Muscle of leg (tissue), 11 donors: ENCODE data around the gene SHKBP1. TPM values are rescaled to one million over a fixed set of nuclear protein-coding genes. Genes with fewer than 3 reads are reported as not detected.

Experiments used
- DNase-seq: peaks from one replicate; pipeline ENCODE4 v3.0.0; 2013
- H3K27ac ChIP-seq: one replicate; pipeline ENCODE4 v1.5.1; 2013; ENCODE audit warnings: mild to moderate bottlenecking, low read length, control low read depth
- H3K27me3 ChIP-seq: one replicate; pipeline ENCODE4 v1.6.1; 2013; ENCODE audit warnings: low read length; ENCODE audit not compliant: control insufficient read depth, insufficient read depth
- H3K36me3 ChIP-seq: one replicate; pipeline ENCODE4 v1.6.1; 2013; ENCODE audit warnings: low read length; ENCODE audit not compliant: control insufficient read depth, insufficient read depth
- H3K4me1 ChIP-seq: one replicate; pipeline ENCODE4 v1.6.1; 2013; ENCODE audit warnings: low read length; ENCODE audit not compliant: control insufficient read depth, insufficient read depth
- H3K4me3 ChIP-seq: one replicate; pipeline ENCODE4 v1.5.1; 2013; ENCODE audit warnings: low read length, control low read depth
- H3K9me3 ChIP-seq: replicated peaks from 2 replicates; pipeline ENCODE4 v1.6.1; 2013; ENCODE audit warnings: low read depth, low read length; ENCODE audit not compliant: control insufficient read depth
- WGBS: methylation state at CpG from one replicate; pipeline ENCODE4 v1.1.5; 2013; ENCODE audit warnings: missing lambda C conversion rate; ENCODE audit not compliant: insufficient coverage; 5-methylcytosine and 5-hydroxymethylcytosine counted together
- polyA plus RNA-seq, 8 donors: library from polyadenylated mRNA; unstranded; fragments of 120-200 nt; gene quantifications; one replicate each; pipeline versions ENCODE4 v1.2.1 to v1.2.3, GENCODE V29; 2013; ENCODE audit warnings: inconsistent platforms in 1 of 8, low replicate concordance in 1 of 8; ENCODE audit not compliant: insufficient read length in 8 of 8, insufficient read depth in 1 of 8
- total RNA-seq: library from RNA; stranded (reverse); fragments of 120-200 nt; gene quantifications from one replicate; pipeline ENCODE4 v1.2.4, GENCODE V29; 2013

The SHKBP1 gene
- total and polyA plus RNA-seq, 9 donors: 8.2 to 29.8 (median 21.3) TPM

- Histone ChIP-seq H3K27ac (no peak overlapping the region), H3K27me3 (no peaks in the 10 kb centered on the region), H3K36me3 (peaks cover 30% of the 10 kb centered on the region), H3K4me3 (no peak overlapping the region), H3K4me1 (peaks cover 2% of the 10 kb centered on the region), H3K9me3 (no peaks in the 10 kb centered on the region)
- no peak for DNase-seq
- 89% methylated on average over 1 of the region's 2 CpGs for WGBS
Observed at GRCh38 chr19:40582467-40582866, 5.8 kb downstream of the SHKBP1 start.

GRCh38 chr19:40583283-40583682, 6.6 kb downstream of the SHKBP1 start:
- Histone ChIP-seq H3K4me1 (no peaks in the 10 kb centered on the region), H3K27ac (no peak overlapping the region), H3K9me3 (no peaks in the 10 kb centered on the region), H3K27me3 (no peaks in the 10 kb centered on the region), H3K4me3 (no peak overlapping the region), H3K36me3 (peaks cover 34% of the 10 kb centered on the region)
- no peak for DNase-seq
- WGBS: 74% methylated on average over 9 of the region's 14 CpGs

GRCh38 chr19:40584007-40584406, 7.3 kb downstream of the SHKBP1 start:
- no peak for DNase-seq
- no peaks in the 10 kb centered on the region for H3K27me3 ChIP-seq
- H3K9me3 ChIP-seq: no peaks in the 10 kb centered on the region
- H3K27ac ChIP-seq: no peak overlapping the region
- H3K36me3 ChIP-seq: peaks cover 36% of the 10 kb centered on the region
- H3K4me3 ChIP-seq: no peak overlapping the region
- H3K4me1 ChIP-seq: no peaks in the 10 kb centered on the region
- WGBS: no CpG with 5 or more reads among the region's 5 CpGs

GRCh38 chr19:40585241-40585981, 8.7 kb downstream of the SHKBP1 start:
- DNase-seq: no peak
- Histone ChIP-seq H3K4me3 (no peak overlapping the region), H3K27me3 (no peaks in the 10 kb centered on the region), H3K27ac (no peak overlapping the region), H3K36me3 (peaks cover 31% of the 10 kb centered on the region), H3K9me3 (no peaks in the 10 kb centered on the region), H3K4me1 (peaks cover 2% of the 10 kb centered on the region)
- WGBS: 81% methylated on average over 4 of the region's 11 CpGs

- Histone ChIP-seq H3K36me3 (peaks cover 28% of the 10 kb centered on the region), H3K27ac (no peak overlapping the region), H3K27me3 (no peaks in the 10 kb centered on the region), H3K9me3 (no peaks in the 10 kb centered on the region), H3K4me1 (peaks cover 2% of the 10 kb centered on the region), H3K4me3 (no peak overlapping the region)
- no peak for DNase-seq
- WGBS: 88% methylated on average over 2 of the region's 2 CpGs
Observed at GRCh38 chr19:40585982-40586422, 9.3 kb downstream of the SHKBP1 start.

- H3K9me3 ChIP-seq: no peaks in the 10 kb centered on the region
- H3K36me3 ChIP-seq: peaks cover 23% of the 10 kb centered on the region
- peaks cover 2% of the 10 kb centered on the region for H3K4me1 ChIP-seq
- H3K4me3 ChIP-seq: no peak overlapping the region
- WGBS: 95% methylated on average over 14 of the region's 14 CpGs
- no peaks in the 10 kb centered on the region for H3K27me3 ChIP-seq
- DNase-seq: no peak
- no peak overlapping the region for H3K27ac ChIP-seq
Observed at GRCh38 chr19:40586611-40587010, 9.9 kb downstream of the SHKBP1 start.

- H3K4me3 ChIP-seq: no peak overlapping the region
- H3K36me3 ChIP-seq: peaks cover 16% of the 10 kb centered on the region
- H3K27me3 ChIP-seq: no peaks in the 10 kb centered on the region
- no peak overlapping the region for H3K27ac ChIP-seq
- WGBS: 79% methylated on average over 17 of the region's 19 CpGs
- H3K4me1 ChIP-seq: peaks cover 2% of the 10 kb centered on the region
- H3K9me3 ChIP-seq: no peaks in the 10 kb centered on the region
- DNase-seq: no peak
Observed at GRCh38 chr19:40588110-40588854, 11.6 kb downstream of the SHKBP1 start.

GRCh38 chr19:40588926-40589569, 12.4 kb downstream of the SHKBP1 start:
- DNase-seq: no peak
- Histone ChIP-seq H3K27ac (no peak overlapping the region), H3K4me1 (peaks cover 2% of the 10 kb centered on the region), H3K27me3 (no peaks in the 10 kb centered on the region), H3K4me3 (no peak overlapping the region), H3K9me3 (no peaks in the 10 kb centered on the region), H3K36me3 (peaks cover 13% of the 10 kb centered on the region)
- WGBS: 77% methylated on average over 5 of the region's 9 CpGs

- WGBS: 65% methylated on average over 21 of the region's 26 CpGs
- peak; percentile 68 for DNase-seq
- no peak overlapping the region for H3K27ac ChIP-seq
- no peak overlapping the region for H3K4me3 ChIP-seq
- peaks cover 13% of the 10 kb centered on the region for H3K36me3 ChIP-seq
- H3K27me3 ChIP-seq: peaks cover 4% of the 10 kb centered on the region
- H3K9me3 ChIP-seq: no peaks in the 10 kb centered on the region
- peaks cover 2% of the 10 kb centered on the region for H3K4me1 ChIP-seq
Observed at GRCh38 chr19:40589591-40590429, 13.1 kb downstream of the SHKBP1 start.
